ENCODE data around the gene DDR1.
"Not testable (repeated sequence)": the region's sequence is repeated elsewhere in the genome, so short reads cannot be mapped to it uniquely, and the experiment has no call there.

DDR1 gene

DNA sequence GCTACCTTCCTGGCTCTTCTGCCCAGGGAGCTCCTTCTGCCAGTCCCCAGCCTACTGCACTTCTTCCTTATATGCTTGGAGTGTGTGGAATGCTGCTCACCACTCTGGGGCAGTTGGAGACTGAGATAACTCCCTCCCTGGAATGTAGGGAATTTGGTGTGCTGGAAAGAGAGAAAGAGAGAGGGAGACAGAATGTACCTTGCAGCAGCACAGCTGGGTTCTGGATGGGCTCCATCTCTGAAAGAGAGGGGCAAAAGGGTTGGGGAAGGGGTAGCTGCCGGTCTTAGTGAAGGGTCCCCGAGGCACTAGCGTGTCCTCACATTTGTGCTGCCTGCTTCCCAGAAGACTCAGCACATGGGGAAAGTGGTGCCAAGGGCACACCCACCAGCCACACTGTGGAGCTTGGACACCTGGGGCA lies 40.2 kb upstream of the DDR1 start:
- Histone ChIP-seq H3K27ac (peak overlapping the region in 1 of 2 donors; percentile 51), H3K4me3 (no peak overlapping the region)
- TF ChIP-seq, protein P1, sequence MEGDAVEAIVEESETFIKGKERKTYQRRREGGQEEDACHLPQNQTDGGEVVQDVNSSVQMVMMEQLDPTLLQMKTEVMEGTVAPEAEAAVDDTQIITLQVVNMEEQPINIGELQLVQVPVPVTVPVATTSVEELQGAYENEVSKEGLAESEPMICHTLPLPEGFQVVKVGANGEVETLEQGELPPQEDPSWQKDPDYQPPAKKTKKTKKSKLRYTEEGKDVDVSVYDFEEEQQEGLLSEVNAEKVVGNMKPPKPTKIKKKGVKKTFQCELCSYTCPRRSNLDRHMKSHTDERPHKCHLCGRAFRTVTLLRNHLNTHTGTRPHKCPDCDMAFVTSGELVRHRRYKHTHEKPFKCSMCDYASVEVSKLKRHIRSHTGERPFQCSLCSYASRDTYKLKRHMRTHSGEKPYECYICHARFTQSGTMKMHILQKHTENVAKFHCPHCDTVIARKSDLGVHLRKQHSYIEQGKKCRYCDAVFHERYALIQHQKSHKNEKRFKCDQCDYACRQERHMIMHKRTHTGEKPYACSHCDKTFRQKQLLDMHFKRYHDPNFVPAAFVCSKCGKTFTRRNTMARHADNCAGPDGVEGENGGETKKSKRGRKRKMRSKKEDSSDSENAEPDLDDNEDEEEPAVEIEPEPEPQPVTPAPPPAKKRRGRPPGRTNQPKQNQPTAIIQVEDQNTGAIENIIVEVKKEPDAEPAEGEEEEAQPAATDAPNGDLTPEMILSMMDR (IDR thresholded peaks at IDR 0.05), result no peak
- DNase-seq (ENCODE audit: low spot score), result no peak

DNA sequence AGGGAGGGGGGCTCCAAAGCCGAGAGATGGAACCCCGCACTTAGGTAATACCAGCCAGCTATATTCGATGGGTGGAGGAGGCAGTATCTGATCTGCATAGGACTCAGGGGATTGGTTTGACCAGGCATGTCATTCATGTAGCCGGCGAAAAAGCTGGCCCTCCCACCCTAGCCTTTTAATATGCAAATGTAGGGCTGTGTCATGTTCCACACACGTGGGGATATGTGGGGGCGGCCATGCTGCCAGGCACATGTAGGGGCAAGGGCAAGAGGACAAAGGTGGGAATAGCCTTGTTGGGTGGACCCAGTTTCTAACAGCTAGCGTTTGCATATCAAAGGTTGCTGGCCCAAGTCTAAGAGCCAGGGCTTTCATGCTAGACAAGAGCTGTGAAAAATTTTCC lies 39.1 kb upstream of the DDR1 start:
- Histone ChIP-seq H3K27ac (no peak overlapping the region), H3K4me3 (no peak overlapping the region)
- no peak for DNase-seq (ENCODE audit: low spot score)
- TF ChIP-seq, protein P1 (IDR thresholded peaks at IDR 0.05), result no peak

DNA sequence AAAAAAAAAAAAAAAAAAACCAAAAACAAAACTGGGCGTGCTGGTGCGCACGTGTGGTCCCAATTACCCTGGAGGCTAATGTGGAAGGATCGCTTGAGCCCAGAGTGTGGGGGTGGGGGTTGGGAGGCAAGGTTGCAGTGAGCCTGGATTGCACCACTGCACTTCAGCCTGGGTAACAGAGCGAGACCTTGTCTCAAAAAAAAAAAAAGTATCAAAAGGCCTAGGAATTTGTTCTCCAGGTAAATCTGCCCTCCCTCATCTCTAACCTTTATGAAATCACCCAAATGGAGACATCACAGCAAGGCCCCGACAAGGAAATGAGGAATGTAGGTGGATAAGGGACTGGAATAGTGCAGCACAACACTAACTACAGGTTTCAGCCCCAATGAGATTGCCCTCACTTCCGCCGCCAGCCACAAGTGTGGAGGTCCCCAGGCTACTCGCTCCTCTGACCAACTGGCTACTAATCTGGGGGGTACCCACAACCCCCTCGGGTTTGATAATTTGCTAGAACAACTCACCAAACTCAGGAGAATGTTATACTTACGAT lies 36.8 kb upstream of the DDR1 start:
- DNase-seq (ENCODE audit: low spot score), result no peak
- Histone ChIP-seq H3K4me3 (no peak overlapping the region), H3K27ac (no peak overlapping the region)
- TF ChIP-seq, protein P1 (IDR thresholded peaks at IDR 0.05), result no peak

DNA sequence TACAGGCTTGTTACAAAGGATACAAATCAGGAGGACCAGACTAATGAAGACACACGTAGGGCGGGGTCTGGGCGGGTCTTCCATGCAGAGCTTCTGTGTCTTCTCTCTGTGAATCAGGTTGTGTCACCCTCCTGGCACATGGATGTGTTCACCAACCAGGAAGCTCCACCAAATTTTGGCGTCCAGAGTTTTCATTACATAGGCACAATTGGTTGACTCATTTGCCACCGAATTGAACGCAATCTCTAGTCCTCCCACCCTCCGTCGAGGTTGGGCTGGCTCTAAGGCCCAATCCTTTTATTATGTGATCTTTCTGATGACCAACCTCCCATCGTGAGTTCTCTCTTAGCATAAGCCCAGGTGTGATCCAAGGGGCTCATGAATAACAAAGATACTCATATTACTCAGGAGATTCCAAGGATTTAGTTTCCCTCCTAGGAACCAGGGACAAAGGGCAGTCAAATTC lies 36.3 kb upstream of the DDR1 start:
- H3K27ac ChIP-seq, result no peak overlapping the region
- no peak overlapping the region for H3K4me3 ChIP-seq
- no peak for DNase-seq (ENCODE audit: low spot score)
- TF ChIP-seq, protein P1 (IDR thresholded peaks at IDR 0.05), result no peak

DNA sequence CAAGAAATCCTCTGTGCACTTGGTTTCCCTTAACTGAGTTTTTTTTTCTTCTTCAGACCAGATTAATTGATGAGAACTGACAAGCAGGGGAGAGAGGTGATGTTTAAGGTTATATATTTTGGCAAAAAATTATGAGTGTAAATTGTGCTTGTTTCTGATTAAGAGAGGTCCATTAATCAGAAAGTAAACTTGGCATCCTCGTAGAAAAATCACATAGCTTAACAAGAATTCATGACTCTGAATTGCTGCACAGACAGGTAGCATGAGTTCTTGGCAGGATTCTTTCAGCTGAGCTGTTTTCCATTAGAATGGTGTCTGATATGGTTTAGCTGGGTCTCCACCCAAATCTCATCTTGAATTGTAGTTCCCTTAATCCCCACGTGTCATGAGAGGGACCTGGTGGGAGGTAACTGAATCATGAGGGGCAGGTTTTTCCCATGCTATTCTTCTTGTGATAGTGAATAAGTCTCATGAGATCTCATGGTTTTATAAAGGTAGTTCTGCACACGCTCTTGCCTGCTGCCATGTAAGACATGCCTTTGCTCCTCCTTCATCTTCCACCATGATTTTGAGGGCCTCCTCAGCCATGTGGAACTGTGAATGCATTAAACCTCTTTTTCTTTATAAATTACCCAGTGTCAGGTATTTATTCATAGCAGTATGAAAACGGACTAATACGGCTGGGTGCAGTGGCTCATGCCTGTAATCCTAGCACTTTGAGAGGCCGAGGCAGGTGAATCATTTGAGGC lies 34.2 kb upstream of the DDR1 start:
- Histone ChIP-seq H3K4me3 (no peak overlapping the region), H3K27ac (no peak overlapping the region)
- no peak for DNase-seq (ENCODE audit: low spot score)
- TF ChIP-seq, protein P1 (IDR thresholded peaks at IDR 0.05), result no peak

DNA sequence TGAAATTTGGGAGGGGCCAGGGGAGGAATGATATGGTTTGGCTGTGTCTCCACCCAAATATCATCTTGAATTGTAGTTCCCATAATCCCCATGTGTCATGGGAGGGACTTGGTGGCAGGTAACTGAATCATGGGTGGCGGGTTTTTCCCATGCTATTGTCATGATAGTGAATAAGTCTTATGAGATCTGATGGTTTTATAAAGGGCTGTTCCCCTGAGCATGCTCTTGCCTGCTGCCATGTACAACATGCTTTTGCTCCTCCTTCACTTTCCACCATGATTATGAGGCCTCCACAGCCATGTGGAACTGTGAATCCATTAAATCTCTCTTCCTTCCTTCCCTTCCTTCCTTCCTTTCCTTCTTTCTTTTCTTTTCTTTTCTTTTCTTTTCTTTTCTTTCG lies 31.9 kb upstream of the DDR1 start:
- not testable (repeated sequence) for H3K4me3 ChIP-seq; H3K27ac ChIP-seq; DNase-seq (ENCODE audit: low spot score)

DNA sequence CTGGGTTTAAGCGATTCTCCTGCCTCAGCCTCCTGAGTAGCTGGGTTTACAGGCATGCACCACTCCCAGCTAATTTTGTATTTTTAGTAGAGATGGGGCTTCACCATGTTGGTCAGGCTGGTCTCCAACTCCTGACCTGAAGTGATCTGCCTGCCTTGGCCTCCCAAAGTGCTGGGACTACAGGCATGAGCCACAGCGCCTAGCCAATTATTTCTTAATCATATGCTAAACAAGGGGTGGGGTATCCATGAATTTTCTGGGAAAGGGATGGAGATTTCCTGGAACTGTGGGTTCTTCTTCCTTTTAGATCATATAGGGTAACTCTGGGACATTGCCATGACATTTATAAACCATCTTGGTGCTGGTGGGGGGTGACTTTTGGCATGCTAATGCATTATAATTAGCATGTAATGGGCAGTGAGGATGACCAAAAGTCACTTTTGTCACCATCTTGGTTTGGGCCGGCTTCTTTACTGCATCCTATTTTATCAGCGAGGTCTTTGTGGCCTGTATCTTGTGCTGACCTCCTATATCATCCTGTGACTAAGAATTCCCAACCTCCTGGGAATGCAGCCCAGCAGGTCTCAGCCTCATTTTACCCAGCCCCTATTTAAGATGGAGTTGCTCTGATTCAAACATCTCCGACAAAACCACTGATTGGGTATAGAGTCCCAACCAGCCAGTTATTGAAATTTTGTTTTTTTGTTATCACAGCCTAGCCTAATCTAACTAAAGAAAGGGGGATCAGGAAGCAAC lies 29.9 kb upstream of the DDR1 start:
- Histone ChIP-seq H3K27ac (no peak overlapping the region), H3K4me3 (no peak overlapping the region)
- DNase-seq (ENCODE audit: low spot score), result no peak
- TF ChIP-seq, protein P1 (IDR thresholded peaks at IDR 0.05), result no peak
